Middle frontal gyrus (tissue), 1 donor: ENCODE measurements around the gene TRAPPC2.
"Not testable (repeated sequence)": the region's sequence is repeated elsewhere in the genome, so short reads cannot be mapped to it uniquely, and the experiment has no call there.

Experiments used
- DNase-seq: peaks from one replicate; pipeline ENCODE4 v3.0.0-alpha.2; 2015; ENCODE audit warnings: low spot score; ENCODE audit errors: extremely low spot score

The TRAPPC2 gene

GRCh38 chrX:13747836-13748235 is 13.4 kb upstream of the TRAPPC2 start:
- no peak for DNase-seq

- DNase-seq = no peak
Observed at GRCh38 chrX:13742397-13743176, 8.2 kb upstream of the TRAPPC2 start.

GRCh38 chrX:13741695-13742094 is 7.3 kb upstream of the TRAPPC2 start:
- DNase-seq = no peak

- DNase-seq = no peak
Observed at GRCh38 chrX:13733506-13733905, 914 bp downstream of the TRAPPC2 start.

DNA sequence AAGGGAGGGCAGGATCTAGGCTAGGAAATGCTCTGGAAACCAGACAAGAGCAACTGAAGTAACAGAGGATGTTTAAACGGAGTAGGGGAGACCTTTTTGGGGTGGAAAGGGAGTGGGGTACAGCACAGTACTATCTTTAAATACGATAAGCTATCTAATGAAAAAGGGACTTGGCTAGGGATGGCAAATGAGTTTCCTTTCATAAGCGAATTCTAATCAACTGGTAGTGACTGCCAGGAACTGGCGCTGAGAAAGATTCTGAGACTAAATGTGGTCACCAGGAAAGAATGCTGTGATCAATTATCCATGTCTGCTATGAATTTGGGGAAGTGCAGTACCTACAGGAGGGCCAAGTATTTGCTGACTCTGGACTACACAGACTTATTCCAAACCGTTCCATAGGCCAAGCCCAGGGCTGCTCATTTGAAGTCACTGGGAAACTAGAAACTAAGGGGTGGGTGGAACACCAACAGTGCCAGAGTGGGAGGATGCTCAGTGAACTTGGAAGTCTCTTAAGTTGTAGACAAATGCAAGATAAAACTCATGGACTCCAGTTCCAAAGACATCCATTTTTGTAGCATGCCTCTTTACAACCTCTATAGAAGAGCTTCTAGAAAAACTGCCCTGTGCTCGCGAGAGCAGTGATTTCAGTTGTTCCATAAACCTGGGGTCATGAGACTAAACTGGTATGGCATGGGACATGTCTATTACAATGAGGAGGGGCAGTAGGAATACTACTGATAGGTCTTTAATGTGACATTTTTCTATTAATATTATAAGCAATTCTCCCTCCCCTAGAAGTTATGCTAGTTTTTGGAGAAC is 2.0 kb downstream of the TRAPPC2 start:
- DNase-seq = no peak

DNA sequence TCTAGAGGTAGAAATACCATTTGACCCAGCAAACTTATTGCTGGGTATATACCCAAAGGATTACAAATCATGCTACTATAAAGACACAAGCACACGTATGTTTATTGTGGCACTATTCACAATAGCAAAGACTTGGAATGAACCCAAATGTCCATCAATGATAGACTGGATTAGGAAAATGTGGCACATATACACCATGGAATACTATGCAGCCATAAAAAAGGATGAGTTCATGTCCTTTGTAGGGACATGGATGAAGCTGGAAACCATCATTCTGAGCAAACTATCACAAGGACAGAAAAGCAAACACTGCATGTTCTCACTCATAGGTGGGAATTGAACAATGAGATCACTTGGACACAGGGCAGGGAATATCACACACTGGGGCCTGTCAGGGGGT is 3.9 kb downstream of the TRAPPC2 start:
- not testable (repeated sequence) for DNase-seq

GRCh38 chrX:13726583-13726982 is 7.8 kb downstream of the TRAPPC2 start:
- not testable (repeated sequence) for DNase-seq

DNA sequence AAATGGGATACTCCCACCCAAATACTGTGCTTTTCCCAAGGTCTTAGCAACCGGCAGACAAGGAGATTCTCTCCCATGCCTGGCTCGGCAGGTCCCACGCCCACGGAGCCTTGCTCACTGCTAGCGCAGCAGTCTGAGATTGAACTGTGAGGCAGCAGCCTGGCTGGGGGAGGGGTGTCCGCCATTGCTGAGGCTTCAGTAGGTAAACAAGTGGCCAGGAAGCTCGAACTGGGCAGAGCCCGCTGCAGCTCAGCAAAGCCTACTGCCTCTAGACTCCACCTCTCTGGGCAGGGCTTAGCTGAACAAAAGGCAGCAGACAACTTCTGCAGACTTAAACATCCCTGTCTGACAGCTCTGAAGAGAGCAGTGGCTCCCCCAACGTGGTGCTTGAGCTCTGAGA is 9.5 kb downstream of the TRAPPC2 start:
- DNase-seq = not testable (repeated sequence)

- DNase-seq = no peak
Observed at GRCh38 chrX:13721819-13722519, 12.5 kb downstream of the TRAPPC2 start.

GRCh38 chrX:13721371-13721770 is 13.0 kb downstream of the TRAPPC2 start:
- no peak for DNase-seq

GRCh38 chrX:13719192-13719856 is 15.1 kb downstream of the TRAPPC2 start:
- no peak for DNase-seq

GRCh38 chrX:13717700-13718472 is 16.5 kb downstream of the TRAPPC2 start:
- no peak for DNase-seq

DNA sequence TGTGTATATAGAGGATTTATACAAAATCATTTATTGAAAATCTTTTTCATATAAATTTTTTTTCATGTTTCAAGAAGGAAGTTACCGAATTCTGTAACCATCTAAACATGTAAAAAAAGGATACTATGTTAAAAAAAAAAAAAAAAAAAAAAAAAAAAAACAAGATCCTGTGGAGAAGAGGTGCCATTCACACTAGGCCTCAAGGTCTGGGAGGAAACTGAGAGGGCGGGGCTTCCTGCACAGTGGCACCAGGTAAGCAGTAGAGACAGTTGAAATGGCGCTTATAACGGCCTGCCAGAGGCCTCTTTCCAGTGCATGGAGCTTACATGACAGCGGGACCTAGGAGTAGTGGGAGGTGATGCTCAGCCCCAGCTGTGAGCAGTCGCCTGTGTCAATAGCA is 17.5 kb downstream of the TRAPPC2 start:
- no peak for DNase-seq

DNA sequence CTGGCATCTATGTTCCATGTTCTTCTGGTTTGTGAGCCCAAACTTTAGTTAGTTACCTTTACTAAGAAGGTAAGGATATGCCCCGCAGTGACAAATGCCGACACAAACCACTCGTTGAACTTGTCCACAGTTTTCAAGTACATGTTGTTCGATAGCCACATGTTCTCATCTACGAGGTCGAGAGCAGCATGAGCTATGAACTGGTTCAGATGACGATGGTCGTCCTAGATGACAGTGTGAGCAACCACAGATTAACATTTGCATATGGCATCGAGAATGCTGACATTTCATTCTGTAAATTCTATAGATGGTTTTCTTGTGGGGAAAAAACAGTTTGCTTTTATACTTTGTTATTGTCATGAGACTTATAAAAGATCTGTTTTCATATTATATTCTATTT is 18.0 kb downstream of the TRAPPC2 start:
- DNase-seq = no peak

DNA sequence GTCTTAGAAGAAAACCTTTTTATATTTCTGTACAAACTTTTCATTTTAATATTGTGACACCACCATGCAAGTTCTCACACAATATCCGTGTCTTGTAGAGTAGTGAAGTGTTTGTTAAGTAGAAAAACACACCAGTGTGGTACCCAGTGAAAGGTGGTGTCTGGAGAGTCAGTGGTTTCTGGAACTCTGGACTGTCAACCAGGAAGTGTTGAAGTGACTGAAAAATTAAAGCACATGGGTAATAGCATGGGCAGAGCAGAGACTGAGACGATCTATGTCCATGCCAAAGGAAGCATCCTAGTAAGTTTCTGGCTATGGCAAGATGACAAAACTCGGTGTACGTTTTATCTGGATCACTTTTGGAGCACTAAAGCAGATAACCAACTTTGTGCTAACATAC is 23.3 kb downstream of the TRAPPC2 start:
- no peak for DNase-seq

GRCh38 chrX:13703589-13703988 is 30.8 kb downstream of the TRAPPC2 start:
- DNase-seq = no peak

GRCh38 chrX:13703135-13703534 is 31.3 kb downstream of the TRAPPC2 start:
- no peak for DNase-seq

DNA sequence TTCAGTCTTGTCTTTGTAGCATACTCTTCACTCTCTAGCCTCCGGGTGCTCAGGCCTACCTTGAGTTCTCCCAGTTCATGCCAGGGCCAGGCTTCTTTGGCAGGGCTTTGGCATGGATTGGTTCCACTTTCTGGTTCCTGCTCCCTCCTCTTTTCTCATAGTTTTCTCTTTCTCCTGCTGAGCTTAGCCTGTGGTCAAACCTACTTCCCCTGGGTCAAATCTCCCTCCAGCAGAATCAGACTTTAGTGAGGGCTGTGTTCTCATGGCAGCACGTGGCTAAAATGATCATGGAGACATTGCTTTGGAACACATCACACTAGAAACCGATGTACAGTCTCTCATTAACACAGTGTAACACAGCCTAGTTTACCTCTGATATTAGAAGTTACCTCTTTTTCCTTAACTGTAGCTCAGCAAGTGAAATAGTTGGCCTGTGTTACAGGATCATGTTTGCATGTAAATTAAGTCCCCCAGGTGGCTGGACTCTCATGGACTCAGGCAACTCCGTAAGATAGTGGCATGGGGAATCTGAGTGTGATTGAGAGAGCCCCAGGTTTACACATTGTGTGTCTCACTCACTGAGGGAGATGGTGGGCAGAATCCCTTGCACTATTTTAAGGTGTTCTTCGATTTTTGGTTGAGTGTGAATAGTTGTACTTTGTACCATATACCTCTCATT is 32.2 kb downstream of the TRAPPC2 start:
- DNase-seq = no peak

DNA sequence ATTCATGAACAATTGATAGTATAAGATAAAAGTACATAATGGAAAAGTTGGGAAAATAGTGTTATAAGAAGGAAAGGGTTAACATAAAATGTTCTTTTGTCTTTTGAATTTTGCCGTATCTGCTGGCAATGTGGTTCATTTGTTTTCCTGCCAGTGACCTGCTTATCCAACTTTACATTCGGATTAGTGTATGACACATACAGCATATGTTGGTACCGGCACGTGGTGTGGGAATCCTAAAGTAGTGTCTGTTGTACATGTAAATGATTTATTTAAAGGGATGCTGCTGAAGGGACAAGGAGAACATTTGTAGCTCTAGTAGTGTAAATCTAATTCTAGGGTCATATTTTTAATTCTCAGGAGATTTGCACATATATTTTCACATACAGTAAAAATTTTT is 34.0 kb downstream of the TRAPPC2 start:
- DNase-seq = no peak

DNA sequence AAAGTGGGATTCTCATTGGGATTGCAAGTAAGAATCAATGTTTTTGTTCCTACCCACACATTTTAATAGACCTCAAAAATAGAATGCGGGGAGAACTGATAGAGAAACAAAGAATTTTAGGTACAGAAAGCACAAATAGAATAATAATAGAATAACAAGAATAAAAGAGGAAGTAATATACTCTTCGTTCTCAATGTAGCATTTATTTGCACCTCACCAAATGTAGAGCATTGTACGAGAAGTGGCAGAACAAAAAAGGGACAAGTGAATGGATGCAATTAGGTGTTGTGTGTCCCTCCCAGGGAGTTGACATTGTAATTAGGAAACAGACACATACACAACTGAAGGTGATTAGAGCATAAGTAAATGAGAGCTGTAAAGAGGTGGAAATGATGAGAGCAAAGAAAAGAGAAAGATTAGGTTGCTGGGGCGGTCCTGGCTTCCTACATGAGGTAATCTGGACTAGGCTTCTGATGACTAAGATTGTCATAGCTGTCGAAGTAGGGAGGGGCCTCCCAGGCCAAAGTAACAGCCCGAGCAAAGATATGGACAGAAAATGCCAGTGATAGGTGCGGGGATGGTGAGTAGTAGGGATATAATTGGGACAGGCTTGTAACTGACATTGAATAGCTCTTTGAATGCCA is 35.1 kb downstream of the TRAPPC2 start:
- DNase-seq = no peak
